Amniotic stem cell (primary cell): Measurements from ENCODE around the gene IGF1R.

Experiments
- DNase-seq: peaks from one replicate; lab custom pipeline; 2025; lab: John Stamatoyannopoulos, UW

The IGF1R gene

GRCh38 chr15:98705070-98705469 is 56.7 kb downstream of the IGF1R start:
- DNase-seq: no peak

GRCh38 chr15:98706387-98706786 is 58.0 kb downstream of the IGF1R start:
- DNase-seq: no peak

DNA sequence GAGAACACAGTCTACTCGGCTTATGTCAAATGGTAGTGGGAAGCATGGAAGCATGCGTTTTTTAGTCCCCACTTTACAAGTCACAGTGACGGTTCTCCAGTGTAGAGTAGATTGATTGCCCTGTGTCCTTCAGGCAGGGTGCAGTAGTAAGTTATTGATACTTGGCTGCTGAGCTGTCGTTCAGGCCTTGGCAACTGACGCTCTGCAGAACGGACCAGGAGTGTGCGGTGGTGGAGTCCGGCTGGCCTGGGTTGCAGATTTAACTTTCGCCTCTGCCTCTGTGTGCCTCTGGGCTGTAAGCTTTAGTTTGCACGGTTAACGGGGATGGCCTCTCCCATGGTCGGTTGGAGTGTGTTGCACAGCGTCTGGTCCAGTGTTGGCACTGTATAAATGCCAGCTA is 58.6 kb downstream of the IGF1R start:
- no peak for DNase-seq

GRCh38 chr15:98708037-98708590 is 59.8 kb downstream of the IGF1R start:
- no peak for DNase-seq

DNA sequence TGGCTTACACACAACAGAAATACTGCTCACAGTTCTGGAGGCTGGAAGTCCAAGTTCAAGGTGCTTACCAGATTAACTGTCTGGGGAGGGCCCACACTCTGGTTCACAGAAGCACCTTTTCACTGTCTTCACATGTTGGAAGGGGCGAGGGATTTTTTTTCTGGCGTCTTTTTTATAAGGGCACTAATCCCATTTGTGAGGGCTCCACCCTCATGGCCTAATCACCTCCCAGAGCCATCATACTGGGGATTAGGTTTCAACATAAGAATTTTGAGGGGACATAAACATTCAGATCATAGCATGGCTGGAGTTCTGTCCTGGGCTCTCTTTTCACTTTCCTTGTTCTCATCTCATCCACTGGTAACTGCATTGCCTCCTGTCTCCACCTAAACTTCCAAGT is 63.5 kb downstream of the IGF1R start:
- DNase-seq: no peak

- no peak for DNase-seq
Measured at GRCh38 chr15:98712845-98713584, 64.7 kb downstream of the IGF1R start.

DNA sequence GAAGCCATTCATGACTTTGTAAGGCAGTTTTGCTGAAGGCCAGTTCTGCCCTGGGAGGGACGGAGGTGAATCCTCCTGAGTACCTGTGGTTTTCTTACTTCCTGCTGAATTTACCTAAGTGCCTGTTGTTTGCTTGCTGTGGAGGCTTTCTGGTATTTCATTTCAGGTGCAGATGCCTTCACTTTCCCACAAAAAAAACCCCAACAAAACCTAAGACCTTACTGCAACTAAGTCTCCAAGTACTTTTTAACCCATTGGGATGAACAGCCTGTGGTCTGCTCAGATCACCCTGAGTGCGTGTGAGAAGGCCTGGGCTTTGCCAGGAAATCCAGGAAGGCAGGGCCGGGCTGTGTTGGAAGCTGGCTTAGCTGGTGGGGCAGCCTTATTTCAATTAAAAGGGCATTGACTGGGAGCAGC is 65.3 kb downstream of the IGF1R start:
- no peak for DNase-seq

DNA sequence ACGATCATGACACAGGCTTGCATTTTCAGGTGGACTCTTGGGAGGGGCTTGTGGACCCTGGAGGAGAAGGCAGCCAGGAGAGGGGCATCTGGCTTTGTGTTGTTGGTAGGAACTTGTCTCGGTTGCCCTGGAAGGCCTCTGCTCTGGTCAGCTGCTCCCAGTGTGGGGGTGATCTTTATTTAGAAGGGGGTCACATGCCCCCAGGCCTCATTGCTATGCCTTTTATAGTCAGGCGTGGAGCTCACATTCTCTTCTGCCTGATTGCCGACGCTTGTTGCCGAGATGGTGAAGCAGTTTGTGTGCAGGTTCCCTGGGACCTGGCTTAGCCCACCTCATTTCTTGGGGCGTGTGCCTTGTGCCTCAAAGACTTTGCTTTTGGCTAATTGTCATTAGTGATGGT is 66.6 kb downstream of the IGF1R start:
- DNase-seq: no peak

GRCh38 chr15:98715401-98715800 is 67.1 kb downstream of the IGF1R start:
- DNase-seq: no peak

- DNase-seq: no peak
Measured at GRCh38 chr15:98715890-98716443, 67.6 kb downstream of the IGF1R start.

DNA sequence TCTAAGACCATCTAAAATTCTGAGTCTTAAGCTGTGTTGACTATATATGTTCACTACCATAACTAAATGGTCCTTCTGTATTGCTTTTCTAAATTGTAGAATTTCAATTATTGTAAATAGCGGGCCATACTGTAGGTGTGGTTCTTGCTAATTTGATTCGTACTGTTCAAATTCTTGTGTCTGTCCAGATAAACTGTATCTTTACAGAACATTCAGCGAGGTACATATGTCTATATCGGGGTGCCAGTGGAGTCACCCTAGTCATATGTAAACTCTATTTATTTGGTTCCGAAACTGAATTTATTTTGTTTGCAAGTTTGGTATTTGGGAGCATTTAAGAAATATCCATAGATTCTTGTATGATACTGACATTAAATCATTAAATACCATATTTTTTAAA is 69.0 kb downstream of the IGF1R start:
- DNase-seq: no peak

- DNase-seq: no peak
Measured at GRCh38 chr15:98717942-98718341, 69.6 kb downstream of the IGF1R start.

- DNase-seq: no peak
Measured at GRCh38 chr15:98718426-98719136, 70.2 kb downstream of the IGF1R start.

GRCh38 chr15:98719137-98719740 is 70.9 kb downstream of the IGF1R start:
- DNase-seq: no peak

GRCh38 chr15:98720031-98720430 is 71.7 kb downstream of the IGF1R start:
- no peak for DNase-seq

- DNase-seq: no peak
Measured at GRCh38 chr15:98720577-98721565, 72.5 kb downstream of the IGF1R start.

DNA sequence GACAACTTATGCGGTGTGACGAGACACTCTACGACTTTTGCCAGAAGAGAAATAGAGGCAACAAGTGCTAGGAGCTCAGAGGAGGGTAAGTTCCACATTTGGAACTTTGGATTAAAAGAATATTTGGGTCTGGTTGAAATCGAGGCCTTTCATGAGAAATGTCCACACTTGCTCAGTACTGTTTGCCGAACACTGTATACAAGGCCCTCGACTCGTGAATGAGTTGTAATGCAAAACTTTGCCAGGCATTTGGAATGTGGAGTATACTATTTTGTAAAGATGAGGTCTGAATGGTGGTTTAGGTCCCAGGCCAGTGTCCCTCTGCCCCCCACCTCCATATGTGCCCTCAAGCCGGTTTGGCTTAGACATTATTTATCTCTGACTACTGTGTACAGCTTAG is 73.9 kb downstream of the IGF1R start:
- DNase-seq: no peak

GRCh38 chr15:98722645-98723044 is 74.3 kb downstream of the IGF1R start:
- DNase-seq: no peak

DNA sequence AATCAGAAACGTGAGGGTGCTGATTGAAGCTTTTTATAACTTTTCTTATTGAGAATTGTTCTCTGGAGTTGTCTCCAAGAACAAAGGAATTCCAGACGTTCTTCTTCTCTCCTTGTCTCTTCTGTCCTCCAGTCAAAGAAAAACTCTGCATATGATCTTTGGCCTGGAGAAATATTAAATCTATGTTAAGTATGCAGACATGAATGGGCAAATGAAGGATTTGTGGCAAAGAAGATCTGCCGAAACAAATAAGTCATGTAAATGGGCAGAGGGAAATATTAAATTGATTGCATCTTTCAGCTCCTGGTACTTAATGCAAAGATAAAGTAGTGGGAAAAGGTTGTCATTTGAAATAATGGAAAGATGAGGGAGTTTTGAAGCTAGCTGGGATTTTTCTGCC is 74.9 kb downstream of the IGF1R start:
- DNase-seq: no peak

DNA sequence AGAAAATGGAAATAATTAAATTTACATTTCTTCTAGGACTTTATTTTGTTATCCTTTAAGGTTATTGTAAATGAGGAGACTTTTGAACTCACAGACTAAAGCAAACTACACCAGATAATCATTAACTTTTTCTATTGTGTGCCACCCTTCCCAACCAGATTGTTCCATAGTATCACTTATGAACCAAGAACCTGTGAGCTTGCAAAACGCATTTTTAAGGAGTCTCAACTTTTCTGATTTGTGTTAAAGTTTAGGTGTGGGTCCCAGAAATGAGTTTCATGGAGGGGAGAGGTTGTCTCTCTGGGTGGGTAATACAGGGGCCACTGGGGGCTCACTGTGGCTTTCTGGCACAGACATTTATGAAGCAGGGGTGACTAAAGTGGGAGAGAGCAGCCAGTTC is 75.7 kb downstream of the IGF1R start:
- DNase-seq: no peak

DNA sequence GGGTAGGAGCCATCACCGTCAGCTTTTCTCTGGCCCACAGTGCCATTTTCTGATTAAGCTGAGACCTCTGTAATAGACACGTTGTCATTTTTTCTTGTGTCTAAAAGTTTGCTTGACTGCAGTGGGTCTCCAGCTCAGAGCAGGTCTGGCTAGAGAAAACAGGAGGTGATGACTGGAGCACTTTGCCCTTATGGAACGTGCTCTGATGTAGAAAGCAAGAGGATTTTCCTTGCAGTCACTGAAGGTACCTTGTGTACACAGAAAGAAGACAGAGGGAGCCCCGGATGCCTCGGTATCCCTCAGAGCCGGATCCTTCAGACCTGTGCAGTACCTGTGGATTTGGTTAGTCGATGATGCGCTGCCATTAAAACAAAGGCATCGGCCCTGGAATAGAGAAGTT is 76.2 kb downstream of the IGF1R start:
- DNase-seq: no peak
